NT2/D1 (cell line): ENCODE results near the gene TP53I11.

Experiments
- DNase-seq: peaks from one replicate; pipeline ENCODE4 v3.0.0-alpha.2; 2011; ENCODE audit warnings: low read depth, low spot score
- H3K27me3 ChIP-seq: 2 replicates; pipeline ENCODE4 v1.6.0; 2011; ENCODE audit warnings: mild to moderate bottlenecking; ENCODE audit not compliant: insufficient read length, insufficient read depth
- H3K36me3 ChIP-seq: 2 replicates; pipeline ENCODE4 v1.6.1; 2011; ENCODE audit warnings: mild to moderate bottlenecking, low read length, mixed read lengths; ENCODE audit not compliant: insufficient read depth, insufficient read length
- H3K4me1 ChIP-seq: 2 replicates; pipeline ENCODE4 v1.5.1; 2011; ENCODE audit not compliant: insufficient read depth, insufficient read length
- H3K4me3 ChIP-seq: 2 replicates; pipeline ENCODE4 v1.5.1; 2011; ENCODE audit warnings: low read depth; ENCODE audit not compliant: insufficient read length
- H3K9ac ChIP-seq: 2 replicates; pipeline ENCODE4 v1.6.0; 2011; ENCODE audit warnings: low read depth; ENCODE audit not compliant: insufficient read length
- H3K9me3 ChIP-seq: 2 replicates; pipeline ENCODE4 v1.5.1; 2011; ENCODE audit warnings: mild to moderate bottlenecking, low read length; ENCODE audit not compliant: insufficient read depth
- SUZ12 ChIP-seq: IDR thresholded peaks from 2 replicates; pipeline ENCODE4 v1.6.1; 2011; ENCODE audit not compliant: insufficient read length, insufficient read depth; ENCODE audit errors: extremely low read depth
- YY1 ChIP-seq: IDR thresholded peaks from 2 replicates; pipeline ENCODE4 v1.6.1; 2011; ENCODE audit not compliant: insufficient read length, insufficient read depth
- ZNF274 ChIP-seq: IDR thresholded peaks from 2 replicates; pipeline ENCODE4 v1.6.1; 2011; ENCODE audit warnings: mild to moderate bottlenecking, low read depth, low read length

Gene TP53I11

GRCh38 chr11:44955015-44955738 lies 4.5 kb upstream of the TP53I11 start:
- Histone ChIP-seq H3K9ac (no peak overlapping the region), H3K9me3 (no peaks in the 10 kb centered on the region), H3K4me3 (no peak overlapping the region), H3K36me3 (no peaks in the 10 kb centered on the region), H3K27me3 (no peaks in the 10 kb centered on the region), H3K4me1 (peaks cover 31% of the 10 kb centered on the region)
- TF ChIP-seq ZNF274 (no peak), SUZ12 (no peak)
- DNase-seq, result no peak

GRCh38 chr11:44954051-44954906 lies 3.6 kb upstream of the TP53I11 start:
- H3K4me3 ChIP-seq, result no peak overlapping the region
- peaks cover 28% of the 10 kb centered on the region for H3K4me1 ChIP-seq
- H3K9me3 ChIP-seq, result no peaks in the 10 kb centered on the region
- DNase-seq, result no peak
- H3K36me3 ChIP-seq, result no peaks in the 10 kb centered on the region
- H3K9ac ChIP-seq, result peak overlapping the region; percentile 12
- TF ChIP-seq ZNF274, result no peak
- no peak for TF ChIP-seq YY1
- no peak for TF ChIP-seq SUZ12
- H3K27me3 ChIP-seq, result no peaks in the 10 kb centered on the region

GRCh38 chr11:44952500-44953260 lies 2.0 kb upstream of the TP53I11 start:
- peaks cover 34% of the 10 kb centered on the region for H3K4me1 ChIP-seq
- no peak overlapping the region for H3K4me3 ChIP-seq
- no peaks in the 10 kb centered on the region for H3K9me3 ChIP-seq
- no peaks in the 10 kb centered on the region for H3K36me3 ChIP-seq
- no peak overlapping the region for H3K9ac ChIP-seq
- no peak for TF ChIP-seq SUZ12
- TF ChIP-seq ZNF274, result no peak
- no peak for TF ChIP-seq YY1
- DNase-seq, result no peak
- no peaks in the 10 kb centered on the region for H3K27me3 ChIP-seq

- Histone ChIP-seq H3K36me3 (peaks cover 2% of the 10 kb centered on the region), H3K27me3 (no peaks in the 10 kb centered on the region), H3K9me3 (no peaks in the 10 kb centered on the region), H3K4me3 (no peak overlapping the region), H3K4me1 (peaks cover 35% of the 10 kb centered on the region), H3K9ac (no peak overlapping the region)
- TF ChIP-seq ZNF274 (no peak), SUZ12 (no peak), YY1 (no peak)
- DNase-seq, result no peak
Measured at GRCh38 chr11:44952082-44952481, 1.4 kb upstream of the TP53I11 start.

- H3K9ac ChIP-seq, result peak overlapping the region; percentile 88
- H3K27me3 ChIP-seq, result no peaks in the 10 kb centered on the region
- peaks cover 45% of the 10 kb centered on the region for H3K4me1 ChIP-seq
- DNase-seq, result no peak
- no peaks in the 10 kb centered on the region for H3K9me3 ChIP-seq
- no peak for TF ChIP-seq ZNF274
- no peak for TF ChIP-seq SUZ12
- no peak for TF ChIP-seq YY1
- H3K4me3 ChIP-seq, result peak overlapping the region; percentile 77
- H3K36me3 ChIP-seq, result peaks cover 14% of the 10 kb centered on the region
Measured at GRCh38 chr11:44950031-44950624, 555 bp downstream of the TP53I11 start.

GRCh38 chr11:44949160-44950030 lies 1.3 kb downstream of the TP53I11 start:
- Histone ChIP-seq H3K4me1 (peaks cover 45% of the 10 kb centered on the region), H3K9me3 (no peaks in the 10 kb centered on the region), H3K36me3 (peaks cover 14% of the 10 kb centered on the region), H3K4me3 (peak overlapping the region; percentile 77), H3K27me3 (no peaks in the 10 kb centered on the region), H3K9ac (peak overlapping the region; percentile 88)
- no peak for TF ChIP-seq YY1
- TF ChIP-seq SUZ12, result no peak
- TF ChIP-seq ZNF274, result no peak
- DNase-seq, result peak; percentile 78
